HG03469 (cell line): ENCODE measurements around the gene CD209.

Source experiments
- ATAC-seq: cut with Tn5 transposase; IDR thresholded peaks from one replicate; pipeline ENCODE4 v1.9.1; 2021; ENCODE audit warnings: mild to moderate bottlenecking, moderate library complexity, moderate number of reproducible peaks; ENCODE audit not compliant: unreplicated experiment

Gene CD209

DNA sequence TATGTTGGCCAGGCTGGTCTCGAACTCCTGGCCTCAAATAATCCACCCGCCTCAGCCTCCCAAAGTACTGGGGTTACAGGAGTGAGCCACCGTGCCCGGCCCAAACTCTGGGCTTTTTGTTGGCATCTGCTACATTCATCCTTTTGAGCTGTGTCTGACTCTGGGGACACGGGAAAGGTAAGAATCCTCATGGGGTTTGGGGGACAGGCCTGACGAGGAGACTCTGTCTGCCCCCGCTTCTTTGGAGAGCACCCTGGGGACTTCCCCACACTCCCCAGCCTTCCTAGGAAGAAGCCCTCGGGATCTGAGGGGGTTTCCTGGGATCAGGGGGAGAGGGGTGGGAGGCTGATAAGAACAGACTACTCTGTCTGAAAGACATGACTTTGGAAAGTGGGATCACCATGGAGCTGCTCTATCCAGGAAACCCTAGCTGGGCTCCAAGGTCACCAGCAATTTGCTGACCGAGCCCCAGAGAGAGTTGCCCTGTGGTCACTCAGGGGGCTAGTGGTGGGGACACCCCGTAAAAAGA lies 37.3 kb downstream of the CD209 start:
- ATAC-seq: no peak

GRCh38 chr19:7706955-7707456 lies 40.3 kb downstream of the CD209 start:
- ATAC-seq: no peak

DNA sequence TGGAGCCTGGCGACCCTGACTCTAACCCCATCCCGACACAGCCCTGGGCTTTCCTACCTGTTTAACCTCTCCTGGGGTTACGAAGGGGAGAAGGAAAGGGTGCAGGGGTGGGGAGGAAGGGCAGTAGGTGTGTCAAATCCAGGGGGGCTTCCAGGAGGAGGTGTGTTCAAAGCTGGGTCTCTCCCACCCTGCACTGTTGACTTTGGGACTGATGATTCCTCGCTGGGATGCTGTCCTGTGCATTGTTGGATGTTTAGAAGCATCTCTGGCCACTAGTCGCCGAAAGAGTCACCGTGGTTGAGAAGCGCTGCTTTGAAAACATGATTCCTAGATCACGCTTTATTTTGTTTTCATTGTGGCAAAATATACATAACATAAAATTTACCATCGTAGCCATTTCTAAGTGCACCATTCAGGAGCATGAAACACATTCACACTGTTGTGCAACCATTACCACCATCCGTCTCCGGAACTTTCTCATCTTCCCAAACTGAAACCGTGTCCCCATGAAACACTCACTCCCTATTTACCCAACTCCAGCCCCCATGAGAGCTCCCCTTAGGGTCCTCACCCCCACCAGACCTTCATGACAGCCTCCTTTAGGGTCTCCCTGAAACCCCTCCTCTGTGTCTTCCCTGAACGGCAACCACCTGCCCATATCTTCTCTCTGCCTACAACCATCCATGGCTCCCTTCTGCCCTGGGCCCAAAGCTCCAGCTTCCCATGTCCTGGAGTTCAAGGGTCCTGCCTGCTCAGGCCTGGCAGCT lies 41.0 kb downstream of the CD209 start:
- ATAC-seq: no peak

- ATAC-seq: no peak
Observed at GRCh38 chr19:7705387-7706187, 41.7 kb downstream of the CD209 start.

- no peak for ATAC-seq
Observed at GRCh38 chr19:7704280-7705060, 42.9 kb downstream of the CD209 start.

DNA sequence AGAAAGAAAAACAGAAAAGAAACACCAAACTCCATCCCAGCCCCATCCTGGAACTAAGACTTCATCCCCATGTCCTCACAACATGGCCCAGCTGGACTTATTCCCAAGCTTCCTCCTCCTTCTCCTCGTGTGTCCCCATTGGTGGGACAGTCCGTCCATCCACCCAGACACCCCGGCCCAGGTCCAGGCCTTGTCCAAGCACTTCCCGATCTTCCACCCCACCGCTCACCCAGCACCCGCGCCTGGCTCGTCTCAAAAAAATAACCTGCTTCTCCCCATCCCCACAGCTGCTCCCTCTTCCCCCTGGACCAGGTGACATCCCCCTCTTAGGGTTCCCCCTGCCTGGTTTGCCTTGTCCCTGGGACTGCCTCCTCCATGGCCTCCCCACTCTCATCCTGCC lies 44.0 kb downstream of the CD209 start:
- ATAC-seq: no peak

DNA sequence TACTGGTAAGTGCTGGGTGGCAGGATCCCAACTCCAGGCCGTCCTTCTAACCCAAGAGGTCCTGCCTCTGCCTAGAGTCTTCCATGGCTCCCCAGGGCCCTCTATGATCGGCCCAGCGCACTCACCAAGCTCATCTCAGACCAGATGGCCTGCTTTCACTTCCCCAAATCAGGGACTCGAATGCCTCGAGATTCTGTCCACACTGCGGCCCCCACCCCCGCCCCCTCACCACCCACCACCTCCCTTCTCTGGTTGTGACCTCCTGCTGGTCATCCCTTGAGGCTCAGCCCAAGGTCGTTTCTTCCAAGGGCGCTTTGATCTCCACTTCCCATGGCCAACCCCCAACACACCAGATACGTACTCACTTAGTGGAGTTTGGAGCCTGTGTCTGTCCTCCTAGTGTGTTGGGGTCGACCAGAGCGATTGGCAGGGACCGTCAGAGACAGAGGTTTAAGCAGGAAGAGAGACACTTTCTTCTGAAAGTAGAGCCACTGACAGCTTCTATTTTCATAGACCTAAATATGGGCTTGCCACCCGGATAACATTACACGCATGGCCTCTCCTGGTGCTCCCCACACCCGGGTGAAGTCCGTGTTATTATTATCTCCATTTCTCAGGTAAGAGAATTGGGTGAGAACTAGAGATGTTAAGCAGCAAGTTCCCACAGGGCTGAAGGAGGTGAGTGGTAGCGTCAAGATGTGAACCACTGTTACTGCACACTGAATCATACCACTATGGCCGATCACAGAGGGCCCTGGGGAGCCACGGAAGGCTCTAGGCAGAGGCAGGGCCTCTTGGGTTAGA lies 45.5 kb downstream of the CD209 start, which contains the start of gene FCER2:
TSS of gene FCER2 (minus strand) at position 478 of the 804 bp plus-strand sequence. CDS start 2,371 bp downstream, outside the sequence.
- ATAC-seq: peak; percentile 33

GRCh38 chr19:7701049-7701653 lies 46.2 kb downstream of the CD209 start:
- no peak for ATAC-seq

- ATAC-seq: no peak
Observed at GRCh38 chr19:7699417-7700401, 47.6 kb downstream of the CD209 start.

DNA sequence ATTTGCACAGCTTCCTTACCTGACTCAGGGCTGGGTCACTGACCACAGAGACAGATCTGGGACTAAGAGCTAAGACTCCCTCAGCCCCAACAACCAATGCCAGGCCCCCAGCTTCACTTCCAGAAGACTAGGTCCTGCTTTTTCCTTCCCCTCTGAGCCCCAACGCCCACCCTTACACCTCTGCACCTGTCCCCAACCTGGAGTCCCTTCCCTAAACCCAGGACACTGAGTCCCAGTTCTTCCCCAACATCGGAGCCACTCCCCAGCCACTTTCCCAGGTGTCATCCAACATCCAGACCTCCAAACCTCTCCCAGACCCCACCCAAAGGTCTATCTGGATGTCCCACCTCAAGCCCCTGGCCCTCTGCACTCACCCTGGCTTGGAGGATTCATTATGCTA lies 48.3 kb downstream of the CD209 start:
- ATAC-seq: no peak

DNA sequence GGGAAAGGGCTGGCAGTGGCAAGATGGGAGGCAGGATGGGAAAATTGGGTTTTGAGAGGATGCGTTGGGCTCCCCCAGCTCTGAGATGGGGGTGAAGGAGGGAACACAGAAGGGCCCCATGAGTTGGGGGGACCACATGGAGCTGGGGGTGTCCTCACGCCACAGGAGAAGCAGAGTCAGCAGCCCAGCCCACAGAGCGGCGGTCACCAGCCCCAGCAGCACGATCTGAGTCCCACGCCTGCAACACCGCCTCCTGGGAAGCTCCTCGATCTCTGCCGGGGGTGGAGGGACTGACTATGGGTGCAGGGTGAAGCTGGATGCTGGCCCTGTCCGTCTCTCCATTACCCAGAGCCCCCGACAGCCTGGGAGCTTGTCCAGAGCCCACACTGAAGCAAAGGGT lies 48.8 kb downstream of the CD209 start:
- no peak for ATAC-seq

- ATAC-seq: no peak
Observed at GRCh38 chr19:7697721-7698287, 49.5 kb downstream of the CD209 start.

GRCh38 chr19:7694499-7694898 lies 52.8 kb downstream of the CD209 start:
- ATAC-seq: no peak

DNA sequence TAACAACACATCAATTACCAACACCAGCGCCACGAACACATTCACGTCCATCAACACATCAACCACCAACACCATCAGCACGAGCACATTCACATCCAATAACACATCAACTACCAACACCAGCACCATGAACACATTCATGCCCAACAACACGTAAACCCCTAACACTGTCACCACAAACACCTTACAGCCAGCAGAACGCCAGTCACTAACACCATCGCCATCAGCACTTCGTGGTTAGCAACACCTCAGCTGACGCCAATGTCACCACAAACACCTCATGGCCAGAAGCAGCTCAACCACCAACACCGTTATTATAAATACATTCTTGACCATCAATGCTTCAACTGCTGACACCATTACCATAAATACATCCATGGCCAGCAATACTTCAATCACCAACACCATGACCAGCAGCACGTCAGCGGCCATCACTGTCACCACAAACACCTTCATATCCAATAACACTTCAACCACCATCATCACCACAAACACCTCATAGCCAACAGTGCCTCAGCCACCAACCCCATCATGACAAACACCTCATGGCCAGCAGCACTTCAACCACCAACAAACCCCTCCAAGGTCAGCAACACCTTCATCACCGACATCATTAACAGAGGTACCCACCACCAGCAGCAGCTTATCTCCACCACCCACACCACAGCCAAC lies 54.8 kb downstream of the CD209 start:
- no peak for ATAC-seq

- no peak for ATAC-seq
Observed at GRCh38 chr19:7691497-7691896, 55.8 kb downstream of the CD209 start.

GRCh38 chr19:7690779-7691258 lies 56.5 kb downstream of the CD209 start:
- ATAC-seq: no peak
